IPS-15b (cell line): Measurements from ENCODE around the gene SHBG.

Experiments used
- H3K27me3 ChIP-seq: one replicate; pipeline ENCODE4 v1.6.1; 2013; ENCODE audit warnings: low read length; ENCODE audit not compliant: control insufficient read depth, insufficient read depth
- H3K36me3 ChIP-seq: one replicate; pipeline ENCODE4 v1.6.1; 2013; ENCODE audit warnings: low read length; ENCODE audit not compliant: control insufficient read depth, insufficient read depth
- H3K4me1 ChIP-seq: one replicate; pipeline ENCODE4 v1.6.1; 2013; ENCODE audit warnings: mild to moderate bottlenecking, low read length; ENCODE audit not compliant: control insufficient read depth, insufficient read depth
- H3K4me3 ChIP-seq: one replicate; pipeline ENCODE4 v1.5.1; 2013; ENCODE audit warnings: low read depth, low read length
- H3K9ac ChIP-seq: one replicate; pipeline ENCODE4 v1.6.1; 2013; ENCODE audit warnings: low read depth, mild to moderate bottlenecking, low read length
- H3K9me3 ChIP-seq: one replicate; pipeline ENCODE4 v1.6.1; 2013; ENCODE audit warnings: mild to moderate bottlenecking, low read length; ENCODE audit not compliant: control insufficient read depth, insufficient read depth

Gene SHBG, protein sequence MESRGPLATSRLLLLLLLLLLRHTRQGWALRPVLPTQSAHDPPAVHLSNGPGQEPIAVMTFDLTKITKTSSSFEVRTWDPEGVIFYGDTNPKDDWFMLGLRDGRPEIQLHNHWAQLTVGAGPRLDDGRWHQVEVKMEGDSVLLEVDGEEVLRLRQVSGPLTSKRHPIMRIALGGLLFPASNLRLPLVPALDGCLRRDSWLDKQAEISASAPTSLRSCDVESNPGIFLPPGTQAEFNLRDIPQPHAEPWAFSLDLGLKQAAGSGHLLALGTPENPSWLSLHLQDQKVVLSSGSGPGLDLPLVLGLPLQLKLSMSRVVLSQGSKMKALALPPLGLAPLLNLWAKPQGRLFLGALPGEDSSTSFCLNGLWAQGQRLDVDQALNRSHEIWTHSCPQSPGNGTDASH

DNA sequence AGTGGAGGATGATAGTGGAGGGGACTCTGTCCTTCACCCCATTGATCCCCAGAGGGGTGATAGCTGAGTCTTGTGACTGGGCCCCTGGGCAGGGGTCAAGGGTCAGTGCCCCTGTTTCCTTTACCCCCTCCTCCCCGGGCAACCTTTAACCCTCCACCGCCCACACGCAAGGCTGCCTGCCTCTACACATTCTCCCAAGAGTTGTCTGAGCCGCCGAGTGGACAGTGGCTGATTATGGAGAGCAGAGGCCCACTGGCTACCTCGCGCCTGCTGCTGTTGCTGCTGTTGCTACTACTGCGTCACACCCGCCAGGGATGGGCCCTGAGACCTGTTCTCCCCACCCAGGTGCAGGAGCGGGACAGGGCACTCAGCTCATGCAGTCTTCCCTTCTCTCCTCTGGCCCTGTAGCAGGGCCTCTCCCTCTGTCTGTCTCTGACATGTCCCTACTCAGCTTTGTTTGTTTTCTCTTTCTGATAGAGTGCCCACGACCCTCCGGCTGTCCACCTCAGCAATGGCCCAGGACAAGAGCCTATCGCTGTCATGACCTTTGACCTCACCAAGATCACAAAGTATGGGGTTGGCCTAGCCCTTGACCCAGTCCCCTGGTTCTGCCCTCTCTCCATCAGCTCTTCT, at the start of gene SHBG:
SHBG (plus strand) TSS at position 197 of the 633 bp plus-strand sequence; CDS start at position 235, 38 bp downstream.
- Histone ChIP-seq H3K9ac (no peak within 1 kb of the TSS), H3K4me3 (no peak within 1 kb of the TSS), H3K36me3 (peaks cover 6% of the 10 kb centered on the region), H3K4me1 (peaks cover 7% of the 10 kb centered on the region), H3K27me3 (no peaks in the 10 kb centered on the region), H3K9me3 (no peaks in the 10 kb centered on the region)

DNA sequence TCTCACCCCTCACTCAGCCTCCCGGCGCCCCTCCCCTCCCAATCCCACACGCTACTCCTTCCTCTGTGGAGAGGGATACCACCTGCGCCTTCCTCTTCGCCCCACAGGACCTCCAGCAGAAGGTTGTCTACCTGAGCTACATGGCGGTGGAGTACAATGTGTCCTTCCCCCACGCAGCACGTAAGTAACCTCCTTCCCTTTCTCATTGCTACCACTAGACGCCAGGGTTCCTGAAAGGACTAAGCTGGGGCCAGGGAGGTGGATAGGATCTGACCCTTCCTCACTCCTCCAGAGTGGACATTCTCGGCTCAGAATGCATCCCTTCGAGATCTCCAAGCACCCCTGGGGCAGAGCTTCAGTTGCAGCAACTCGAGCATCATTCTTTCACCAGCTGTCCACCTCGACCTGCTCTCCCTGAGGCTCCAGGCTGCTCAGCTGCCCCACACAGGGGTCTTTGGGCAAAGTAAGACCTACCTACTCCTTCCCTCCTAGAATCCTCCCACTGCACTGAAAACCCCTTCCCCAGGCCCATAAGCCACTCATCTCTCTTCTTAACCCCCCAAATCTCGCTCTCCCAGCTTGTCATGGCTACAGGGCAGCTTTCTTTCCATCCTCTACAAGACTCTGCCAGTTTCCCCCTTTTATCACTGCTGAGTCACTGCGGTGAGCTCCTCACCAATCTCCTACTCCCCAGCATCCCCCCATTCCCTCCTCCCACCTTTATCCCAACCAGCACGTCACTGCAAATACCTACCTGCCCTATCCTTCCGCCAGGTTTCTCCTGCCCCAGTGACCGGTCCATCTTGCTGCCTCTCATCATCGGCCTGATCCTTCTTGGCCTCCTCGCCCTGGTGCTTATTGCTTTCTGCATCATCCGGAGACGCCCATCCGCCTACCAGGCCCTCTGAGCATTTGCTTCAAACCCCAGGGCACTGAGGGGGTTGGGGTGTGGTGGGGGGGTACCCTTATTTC, 49.0 kb upstream of the SHBG start:
- no peak overlapping the region for H3K4me3 ChIP-seq
- peaks cover 26% of the 10 kb centered on the region for H3K36me3 ChIP-seq
- H3K9ac ChIP-seq: no peak overlapping the region
- H3K27me3 ChIP-seq: no peaks in the 10 kb centered on the region
- H3K4me1 ChIP-seq: peaks cover 4% of the 10 kb centered on the region
- no peaks in the 10 kb centered on the region for H3K9me3 ChIP-seq

DNA sequence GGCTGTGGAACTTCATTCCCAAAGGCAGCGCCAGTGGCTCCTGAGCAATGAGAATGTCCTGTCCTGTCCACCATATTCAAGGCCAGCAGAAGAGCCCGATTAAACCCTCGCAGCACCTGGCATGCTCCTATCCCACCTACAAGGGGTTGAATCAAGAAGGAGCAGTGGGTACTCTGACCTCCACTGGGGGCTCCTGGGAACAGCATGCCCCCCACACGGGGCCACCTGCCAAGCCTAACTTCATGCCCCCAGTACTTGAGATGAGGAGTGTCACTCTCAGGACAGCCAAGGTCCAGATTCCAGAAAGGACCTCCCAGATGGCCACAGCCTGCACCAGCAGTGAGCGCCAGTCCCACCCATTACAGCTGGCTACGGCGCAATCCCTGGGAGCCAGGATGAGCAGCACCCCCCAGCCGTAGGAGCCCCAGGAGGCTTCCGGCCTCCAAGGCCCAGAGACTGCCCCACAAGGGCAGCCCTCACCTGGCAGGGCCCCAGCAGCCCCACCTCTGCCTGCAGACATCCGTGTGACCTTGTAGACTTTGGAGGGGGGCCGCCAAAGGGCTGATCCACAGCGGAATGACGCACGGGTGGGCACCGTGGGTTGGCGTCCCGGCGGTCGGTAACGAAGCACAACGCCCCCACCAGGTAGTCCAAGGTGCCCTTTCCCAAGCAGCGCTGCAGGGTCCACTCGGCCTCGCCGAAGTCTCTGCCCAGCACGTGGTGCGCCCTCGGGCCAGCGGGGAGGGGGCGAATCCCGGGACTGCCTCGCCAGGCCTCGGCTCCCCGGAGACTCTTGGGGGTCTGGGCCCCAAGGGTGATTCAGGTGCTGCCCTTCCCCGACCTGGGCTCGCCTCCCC, 47.3 kb upstream of the SHBG start:
- Histone ChIP-seq H3K27me3 (no peaks in the 10 kb centered on the region), H3K9me3 (no peaks in the 10 kb centered on the region), H3K9ac (peak overlapping the region; percentile 100), H3K4me3 (peak overlapping the region; percentile 96), H3K4me1 (peaks cover 5% of the 10 kb centered on the region), H3K36me3 (peaks cover 20% of the 10 kb centered on the region)

DNA sequence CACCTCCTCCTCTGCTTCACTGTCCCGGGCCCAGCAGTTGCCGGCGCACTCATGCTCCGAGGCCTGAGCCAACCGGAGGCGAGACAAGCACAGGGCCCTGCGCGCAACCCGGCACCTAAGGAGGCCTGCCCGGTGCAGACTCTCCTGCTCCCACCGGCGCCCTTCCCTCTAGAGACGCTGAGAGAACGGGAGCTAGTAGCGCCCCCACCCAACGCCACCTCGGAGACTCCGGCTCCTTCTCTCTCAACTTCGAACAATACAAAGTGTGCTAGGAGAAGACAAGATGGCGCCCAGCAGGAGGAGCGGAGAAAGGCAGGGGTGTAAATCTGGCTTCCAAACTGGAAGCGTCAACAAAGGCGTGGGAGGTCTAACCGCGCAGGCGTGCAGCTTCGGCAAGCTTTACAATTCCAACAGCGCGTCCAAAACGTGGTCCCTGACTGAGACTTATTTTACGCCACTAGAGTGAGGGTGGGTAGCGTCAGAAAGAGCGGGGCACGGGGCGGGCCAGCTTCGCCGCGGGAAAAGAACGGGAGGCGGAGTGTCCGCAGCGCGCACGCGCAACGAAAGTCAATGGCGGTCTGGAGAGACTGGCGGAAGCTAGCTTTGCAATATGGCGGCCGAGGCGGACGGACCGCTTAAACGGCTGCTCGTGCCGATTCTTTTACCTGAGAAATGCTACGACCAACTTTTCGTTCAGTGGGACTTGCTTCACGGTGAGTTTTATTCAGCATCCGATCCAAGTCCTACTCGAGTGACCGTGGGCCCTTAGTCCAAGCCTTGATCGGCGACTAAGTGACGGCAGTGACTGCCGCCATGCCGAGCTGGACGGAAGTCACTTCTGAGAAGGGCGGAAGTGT, 46.5 kb upstream of the SHBG start, which contains the start of gene MPDU1:
MPDU1 (plus strand) TSS at position 600 of the 857 bp plus-strand sequence; CDS start at position 611, 11 bp downstream.
- Histone ChIP-seq H3K9me3 (no peaks in the 10 kb centered on the region), H3K36me3 (peaks cover 18% of the 10 kb centered on the region), H3K4me1 (peaks cover 6% of the 10 kb centered on the region), H3K9ac (peak within 1 kb of the TSS; percentile 100), H3K4me3 (peak within 1 kb of the TSS; percentile 96), H3K27me3 (no peaks in the 10 kb centered on the region)

DNA sequence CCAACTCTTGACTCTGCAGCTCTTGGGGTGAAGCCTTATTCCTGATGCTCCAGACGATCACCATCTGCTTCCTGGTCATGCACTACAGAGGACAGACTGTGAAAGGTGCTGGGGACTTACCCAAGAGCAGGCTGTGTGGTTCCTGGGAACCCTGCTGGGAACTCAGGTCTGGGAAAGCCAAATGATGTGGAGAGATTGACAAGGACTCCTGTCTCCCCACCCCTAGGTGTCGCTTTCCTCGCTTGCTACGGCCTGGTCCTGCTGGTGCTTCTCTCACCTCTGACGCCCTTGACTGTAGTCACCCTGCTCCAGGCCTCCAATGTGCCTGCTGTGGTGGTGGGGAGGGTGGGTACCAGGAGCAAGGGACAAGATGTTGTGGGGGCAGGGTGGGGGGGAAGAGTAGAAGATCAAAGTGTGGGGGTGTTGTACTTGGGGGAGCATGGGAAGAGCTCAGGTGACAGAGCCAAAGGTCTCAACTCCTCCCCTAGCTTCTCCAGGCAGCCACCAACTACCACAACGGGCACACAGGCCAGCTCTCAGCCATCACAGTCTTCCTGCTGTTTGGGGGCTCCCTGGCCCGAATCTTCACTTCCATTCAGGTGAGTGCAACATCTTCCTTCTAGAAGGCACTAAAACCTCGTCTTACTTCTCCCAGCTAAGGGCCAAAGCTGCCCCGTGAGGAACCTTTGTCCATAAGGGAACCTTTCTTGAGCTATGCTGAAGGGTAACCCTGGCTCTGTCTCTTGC, 43.1 kb upstream of the SHBG start:
- H3K9ac ChIP-seq: no peak overlapping the region

DNA sequence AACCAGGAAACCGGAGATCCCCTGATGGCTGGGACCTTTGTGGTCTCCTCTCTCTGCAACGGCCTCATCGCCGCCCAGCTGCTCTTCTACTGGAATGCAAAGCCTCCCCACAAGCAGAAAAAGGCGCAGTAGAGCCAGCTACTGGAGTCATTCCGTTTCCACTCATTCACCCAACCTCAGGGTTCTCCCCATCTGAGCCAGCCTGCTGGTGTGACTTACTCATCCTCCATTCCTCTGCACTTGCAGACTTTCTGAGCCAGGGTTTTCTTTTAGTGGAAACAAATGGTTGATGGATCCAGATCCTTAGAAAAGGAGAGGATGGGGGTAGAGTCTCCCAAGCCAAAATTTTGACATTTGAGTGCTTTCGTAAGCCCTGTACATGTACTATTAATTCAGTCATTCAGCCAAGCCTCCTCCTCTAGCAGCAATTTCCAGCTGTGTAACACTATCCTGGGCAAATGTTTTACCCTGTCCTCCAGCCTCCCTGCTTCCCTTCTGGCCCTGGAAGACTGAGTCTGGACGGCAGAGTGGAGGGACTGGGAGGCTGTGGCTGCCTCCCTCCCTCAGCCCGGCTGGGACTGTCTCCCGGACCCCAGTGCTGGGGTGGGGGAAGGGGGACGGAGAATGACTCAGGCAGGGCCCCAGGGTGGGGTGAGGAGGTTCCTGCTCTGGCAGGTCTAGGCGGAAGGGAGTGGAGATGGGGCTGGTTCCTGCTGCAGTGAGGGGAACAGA, 42.3 kb upstream of the SHBG start:
- Histone ChIP-seq H3K36me3 (peaks cover 29% of the 10 kb centered on the region), H3K9me3 (no peaks in the 10 kb centered on the region), H3K4me3 (peak overlapping the region; percentile 73), H3K9ac (no peak overlapping the region), H3K4me1 (peaks cover 11% of the 10 kb centered on the region), H3K27me3 (no peaks in the 10 kb centered on the region)

More for the DNA sequence above, 43.1 kb upstream of the SHBG start:
- H3K9me3 ChIP-seq: no peaks in the 10 kb centered on the region
- H3K36me3 ChIP-seq: peaks cover 22% of the 10 kb centered on the region
- H3K27me3 ChIP-seq: no peaks in the 10 kb centered on the region
- peaks cover 11% of the 10 kb centered on the region for H3K4me1 ChIP-seq
- peak overlapping the region; percentile 73 for H3K4me3 ChIP-seq

DNA sequence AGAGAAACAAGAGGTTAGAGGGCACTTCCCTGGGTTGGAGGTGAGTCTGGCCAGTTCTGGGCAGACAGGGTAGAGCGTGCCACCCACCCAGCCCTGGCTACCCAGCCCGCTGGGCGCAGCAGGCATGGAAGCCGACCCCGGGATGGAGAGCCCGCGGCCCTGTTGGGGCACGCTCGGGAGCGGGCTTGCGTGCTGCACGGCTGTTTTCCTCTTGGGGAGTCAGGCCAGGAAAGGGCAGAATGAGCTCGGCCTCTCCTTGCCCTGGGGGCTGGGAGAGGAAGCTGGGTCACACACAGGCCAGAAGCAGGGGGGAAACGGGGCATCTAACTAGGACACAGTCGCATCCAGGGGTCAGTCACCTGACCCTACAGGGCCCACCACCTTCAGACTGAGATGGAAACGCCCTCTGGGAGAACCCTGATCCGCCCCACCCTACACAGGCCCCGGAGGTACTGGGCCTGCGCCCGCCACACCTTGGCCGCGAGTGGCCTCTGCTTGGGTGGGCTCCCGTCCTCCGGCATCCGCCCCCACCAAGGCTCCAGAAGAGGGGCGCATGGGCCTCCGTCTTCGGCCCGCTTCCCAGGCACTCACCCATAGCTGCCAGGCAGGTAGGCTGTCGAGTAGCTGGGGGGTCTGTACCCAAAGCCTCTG, 41.3 kb upstream of the SHBG start:
- Histone ChIP-seq H3K36me3 (peaks cover 40% of the 10 kb centered on the region), H3K9me3 (no peaks in the 10 kb centered on the region), H3K9ac (peak overlapping the region; percentile 87), H3K27me3 (no peaks in the 10 kb centered on the region), H3K4me3 (peak overlapping the region; percentile 73), H3K4me1 (peaks cover 11% of the 10 kb centered on the region)

DNA sequence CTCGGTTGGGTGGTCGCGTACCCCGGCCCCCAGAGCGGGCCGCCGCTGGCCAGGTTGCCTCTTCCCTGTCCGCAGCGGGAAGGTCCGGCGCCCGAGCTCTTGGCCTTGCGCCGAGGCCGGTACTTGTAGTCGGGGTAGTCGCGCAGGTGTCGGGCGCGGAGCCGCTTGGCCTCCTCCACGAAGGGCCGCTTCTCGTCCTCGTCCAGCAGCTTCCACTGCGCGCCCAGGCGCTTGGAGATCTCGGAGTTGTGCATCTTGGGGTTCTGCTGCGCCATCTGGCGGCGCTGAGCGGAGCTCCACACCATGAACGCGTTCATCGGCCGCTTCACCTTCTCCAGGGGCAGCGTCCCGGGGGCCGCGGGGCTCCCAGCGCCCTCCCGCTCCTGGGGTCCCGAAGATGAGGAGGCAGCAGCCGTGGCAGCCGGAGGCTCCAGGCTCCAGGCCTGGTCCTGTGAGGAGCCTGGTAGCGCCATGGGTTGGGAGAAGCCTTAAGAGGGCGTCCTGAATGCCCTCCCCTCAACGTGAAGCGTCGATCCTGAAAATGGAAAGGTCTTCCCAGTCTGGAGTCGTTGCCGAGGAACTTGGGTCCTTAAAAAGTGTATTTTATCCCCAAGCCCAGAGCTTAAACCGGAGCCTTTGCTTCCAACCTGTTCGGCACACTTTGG, 40.6 kb upstream of the SHBG start:
- H3K4me1 ChIP-seq: peaks cover 10% of the 10 kb centered on the region
- H3K36me3 ChIP-seq: peaks cover 43% of the 10 kb centered on the region
- no peaks in the 10 kb centered on the region for H3K27me3 ChIP-seq
- peak overlapping the region; percentile 73 for H3K4me3 ChIP-seq
- H3K9ac ChIP-seq: peak overlapping the region; percentile 87
- no peaks in the 10 kb centered on the region for H3K9me3 ChIP-seq
